NCI-H748 treated with DMSO at 0.1 percent for 48 hours (cell line): ENCODE measurements around the gene CHD9NB.

Experiments
- DNase-seq: peaks from one replicate; lab custom pipeline; 2025; lab: John Stamatoyannopoulos, UW

Gene CHD9NB

DNA sequence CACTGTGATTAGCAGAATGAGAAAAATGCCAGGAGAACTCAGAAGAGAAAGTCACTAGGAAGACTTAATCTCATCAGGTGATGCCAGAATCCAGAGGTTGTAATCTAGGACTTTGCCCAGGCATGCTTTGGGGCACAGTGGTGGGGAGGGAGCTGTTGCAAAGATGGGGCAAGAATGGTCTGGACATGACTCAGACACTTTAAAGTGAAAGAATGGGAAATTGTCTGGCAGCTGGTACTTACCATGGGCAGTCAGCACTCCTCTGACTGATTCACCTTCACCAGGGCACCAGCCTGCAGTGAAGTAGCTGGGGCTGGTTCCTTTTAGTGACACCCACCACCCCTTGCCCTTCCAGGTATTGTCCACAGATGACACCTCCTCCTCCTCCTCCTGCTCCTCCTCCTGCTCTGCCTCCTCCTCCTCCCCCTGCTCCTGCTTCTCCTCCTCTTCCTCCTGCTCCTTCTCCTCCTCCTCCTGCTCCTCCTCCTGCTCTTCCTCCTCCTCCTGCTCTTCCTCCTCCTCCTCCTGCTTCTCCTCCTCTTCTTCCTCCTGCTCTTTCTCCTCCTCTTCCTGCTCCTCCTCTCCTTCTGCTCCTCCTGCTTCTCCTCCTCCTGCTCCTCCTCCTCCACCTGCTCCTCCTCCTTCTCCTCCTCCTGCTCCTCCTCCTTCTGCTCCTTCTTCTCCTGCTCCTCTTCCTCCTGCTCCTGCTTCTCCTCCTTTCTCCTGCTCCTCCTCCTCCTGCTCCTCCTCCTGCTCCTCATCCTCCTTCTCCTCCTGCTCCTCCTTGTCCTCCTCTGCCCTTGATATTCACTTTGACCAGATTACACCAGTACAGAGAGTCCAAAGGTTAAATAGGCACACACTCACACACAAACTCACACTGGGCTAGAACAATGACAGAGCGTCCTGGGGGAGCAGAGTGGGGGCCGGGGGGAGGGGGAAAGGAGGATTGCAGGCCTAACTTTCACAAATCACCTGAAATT, at the start of gene CHD9NB:
CHD9NB (minus strand) TSS at position 379 of the 983 bp plus-strand sequence. CDS start 8,739 bp downstream, outside the sequence.
- no peak for DNase-seq

DNA sequence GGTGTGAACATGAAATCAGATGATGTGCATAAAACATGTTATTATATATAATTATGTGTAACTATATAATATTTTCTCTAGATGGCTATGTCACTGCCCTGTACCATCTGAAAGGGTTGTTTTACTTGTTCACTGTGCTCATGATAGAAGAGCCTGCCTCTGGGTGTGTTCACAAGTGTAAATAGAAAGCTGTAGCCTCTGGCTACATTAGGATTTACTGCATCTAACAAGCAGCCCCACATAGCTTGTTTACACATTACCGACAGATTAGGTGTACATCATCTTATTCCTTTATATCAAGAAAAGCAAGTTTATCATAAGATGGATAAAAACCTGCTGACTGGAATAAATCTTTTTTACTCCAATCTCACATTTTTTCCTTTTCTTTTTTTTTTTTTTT, 48.2 kb upstream of the CHD9NB start:
- no peak for DNase-seq

DNA sequence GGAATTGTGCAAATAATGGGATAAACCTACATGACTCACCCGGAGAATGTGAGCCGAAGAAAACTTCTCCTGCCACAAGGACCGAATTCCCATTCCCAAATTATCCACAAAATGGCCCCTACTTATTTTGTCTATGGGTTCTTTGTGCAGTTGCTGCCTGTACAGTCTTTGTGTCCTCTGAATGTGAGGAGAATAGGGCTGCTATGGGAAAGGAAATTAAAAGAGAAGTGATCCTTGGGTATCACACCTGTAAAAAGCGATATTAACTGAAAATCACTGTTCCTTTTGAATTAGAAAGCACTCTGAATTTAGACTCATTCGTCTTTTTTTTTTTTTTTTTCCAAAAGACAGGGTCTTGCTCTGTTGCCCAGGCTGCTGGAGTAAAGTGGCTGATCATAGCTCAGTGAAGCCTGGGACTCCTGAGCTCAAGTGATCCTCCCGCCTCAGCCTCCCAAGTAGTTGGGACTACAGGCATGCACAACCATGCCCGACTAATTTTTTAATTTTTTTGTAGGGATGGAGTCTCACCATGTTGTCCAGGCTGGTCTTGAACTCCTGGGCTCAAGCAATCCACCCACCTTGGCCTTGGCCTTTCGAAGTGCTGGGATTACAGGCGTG, 47.5 kb upstream of the CHD9NB start:
- no peak for DNase-seq

DNA sequence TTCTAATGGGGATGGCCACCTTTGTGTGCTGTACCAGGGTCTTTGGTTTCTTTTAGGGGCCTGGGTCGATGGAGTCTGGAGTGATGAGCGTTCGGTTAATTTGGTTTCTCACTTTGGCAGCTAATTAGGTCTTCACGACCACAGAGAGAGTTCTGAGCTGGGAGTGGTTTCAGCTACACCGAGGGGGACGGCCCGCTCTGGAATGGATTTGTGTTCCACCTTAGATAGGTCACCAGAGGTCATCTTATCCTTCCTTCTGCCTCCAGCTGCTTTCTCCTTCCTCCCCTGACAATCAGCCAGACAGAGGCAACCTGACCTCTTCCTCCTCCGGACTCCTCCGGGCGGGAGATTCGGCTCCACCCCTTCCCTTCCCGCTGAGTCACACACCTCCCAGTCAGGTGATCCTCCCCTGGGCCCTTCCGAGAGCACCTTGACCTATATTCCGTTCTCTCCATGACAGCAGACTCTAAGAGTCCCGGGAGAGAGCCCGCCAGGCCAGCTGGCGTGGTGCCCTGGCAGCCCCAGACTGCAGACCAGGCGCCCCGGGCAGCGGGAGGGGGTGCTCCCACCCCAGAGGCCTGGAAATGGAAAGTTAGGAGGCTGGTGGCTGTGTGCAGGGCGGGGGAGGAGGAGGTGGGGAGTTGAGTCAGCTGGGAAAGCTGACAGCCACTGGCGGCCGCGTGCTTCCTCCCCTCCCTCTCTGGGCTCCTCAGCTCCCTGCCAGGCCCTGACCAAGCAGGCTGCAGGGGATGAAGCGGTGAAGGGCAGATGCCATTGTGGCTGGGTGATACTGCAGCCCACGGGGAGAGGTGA, 46.8 kb upstream of the CHD9NB start:
- DNase-seq = peak; percentile 26

DNA sequence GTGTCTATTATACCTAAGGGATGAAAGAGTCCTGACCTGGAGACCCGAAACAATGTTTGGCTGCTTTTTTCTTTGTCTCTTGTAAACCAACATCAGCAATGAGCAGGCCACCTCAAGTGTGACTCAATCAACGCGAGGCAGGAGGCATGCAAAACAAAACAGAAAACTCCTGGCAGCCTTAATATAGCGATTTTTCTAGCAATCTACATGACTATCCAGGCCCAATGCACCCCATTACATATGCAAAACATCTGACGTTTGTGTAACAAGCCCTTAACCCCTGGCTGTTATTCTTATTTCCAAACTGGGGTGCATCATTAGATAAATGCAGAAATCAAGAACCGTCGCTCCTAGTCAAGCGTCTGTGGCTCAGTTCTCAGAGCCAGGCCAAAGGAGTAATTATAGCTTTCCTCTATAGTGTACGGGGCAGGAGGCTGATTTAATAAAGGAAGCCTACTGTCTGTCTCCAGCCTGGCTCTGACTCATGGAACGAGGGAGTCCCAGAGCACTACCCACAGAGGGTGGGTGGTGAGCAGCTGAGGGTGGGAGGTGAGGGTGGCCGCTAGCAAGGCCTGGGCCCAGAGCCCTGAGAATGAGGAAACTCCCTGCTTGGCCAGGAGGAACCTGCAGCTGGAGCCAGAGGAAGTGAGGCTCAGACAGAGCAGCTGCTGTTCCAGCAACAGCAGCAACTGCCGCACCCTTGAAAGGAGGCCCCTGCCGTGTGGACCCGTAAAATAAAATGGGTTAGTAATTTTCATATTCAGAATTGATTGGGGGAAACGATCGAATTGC, 46.0 kb upstream of the CHD9NB start:
- no peak for DNase-seq

DNA sequence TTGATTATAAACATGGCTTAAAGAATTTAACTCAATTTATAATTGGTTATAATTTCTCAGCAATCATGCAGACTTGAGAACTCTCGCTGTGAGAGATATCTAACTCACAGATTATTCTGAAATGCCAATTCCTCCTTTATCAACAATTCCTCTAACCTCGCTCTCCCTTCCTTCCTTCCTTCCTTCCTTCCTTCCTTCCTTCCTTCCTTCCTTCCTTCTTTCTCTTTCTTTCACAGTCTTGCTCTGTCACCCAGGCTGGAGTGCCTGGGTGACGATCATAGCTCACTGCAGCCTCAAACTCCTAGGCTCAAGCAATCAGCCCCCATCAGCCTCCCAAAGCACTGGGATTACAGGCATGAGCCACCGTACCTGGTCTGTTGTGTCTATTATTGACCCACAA, 44.5 kb upstream of the CHD9NB start:
- no peak for DNase-seq

DNA sequence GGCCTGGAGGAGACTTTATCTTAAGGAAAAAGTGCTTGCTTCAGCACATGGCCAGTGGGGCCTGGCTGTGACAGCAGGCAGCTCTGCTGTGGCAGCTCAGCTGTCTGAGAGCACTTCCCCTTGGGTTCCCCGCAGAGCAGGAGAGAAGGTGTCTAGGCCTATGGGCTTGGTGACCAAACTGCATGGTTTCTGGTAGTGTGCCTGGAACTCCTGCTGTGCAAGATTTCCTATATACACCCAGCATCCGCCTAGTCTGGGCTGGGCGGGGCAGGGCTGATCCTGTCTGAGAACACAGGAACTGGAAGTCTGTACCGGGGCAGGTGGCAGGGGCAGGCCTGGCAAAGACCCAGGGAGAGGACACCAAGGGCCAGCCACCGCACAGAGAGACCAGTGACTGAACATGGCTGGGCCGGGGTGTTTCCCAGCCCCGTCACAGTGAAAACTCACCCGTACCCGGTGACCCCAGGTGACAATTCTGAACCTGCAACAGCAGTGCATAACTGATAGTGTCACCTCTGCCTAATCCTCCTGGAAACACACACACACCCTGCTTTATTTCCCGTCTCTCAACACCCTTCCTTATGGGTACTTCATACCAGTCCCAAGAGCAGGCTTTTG, 41.4 kb upstream of the CHD9NB start:
- no peak for DNase-seq

DNA sequence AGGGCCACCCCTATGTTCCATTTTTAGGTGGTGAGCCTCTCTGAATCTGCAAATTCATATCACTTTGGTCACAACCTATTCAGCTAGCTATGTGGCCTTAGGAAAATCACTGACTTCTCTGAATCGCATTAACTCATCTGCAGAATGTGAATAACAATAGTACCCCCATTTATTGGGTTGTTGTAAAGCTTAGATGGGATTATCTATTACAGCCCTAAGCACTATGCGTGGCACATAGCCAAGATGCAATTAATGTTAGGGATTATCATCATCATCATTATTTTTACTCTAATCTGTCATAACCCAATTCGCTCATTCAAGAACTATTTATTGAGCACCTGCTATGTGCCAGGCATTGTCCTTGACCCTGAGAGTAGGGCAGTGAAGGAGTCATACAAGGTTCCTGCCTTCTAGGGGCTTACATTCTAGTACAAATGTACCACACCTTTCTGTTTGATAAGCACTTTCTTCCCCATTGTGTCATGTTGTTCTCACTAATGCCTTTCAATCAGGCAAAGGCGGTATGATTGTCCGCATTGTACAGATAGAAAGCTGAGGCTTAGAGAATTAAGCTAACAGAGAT, 40.6 kb upstream of the CHD9NB start:
- DNase-seq = no peak

GRCh38 chr16:53092284-53092683, 39.6 kb upstream of the CHD9NB start:
- no peak for DNase-seq

GRCh38 chr16:53091466-53092211, 38.9 kb upstream of the CHD9NB start:
- no peak for DNase-seq

- DNase-seq = no peak
Observed at GRCh38 chr16:53090591-53091411, 38.1 kb upstream of the CHD9NB start.

DNA sequence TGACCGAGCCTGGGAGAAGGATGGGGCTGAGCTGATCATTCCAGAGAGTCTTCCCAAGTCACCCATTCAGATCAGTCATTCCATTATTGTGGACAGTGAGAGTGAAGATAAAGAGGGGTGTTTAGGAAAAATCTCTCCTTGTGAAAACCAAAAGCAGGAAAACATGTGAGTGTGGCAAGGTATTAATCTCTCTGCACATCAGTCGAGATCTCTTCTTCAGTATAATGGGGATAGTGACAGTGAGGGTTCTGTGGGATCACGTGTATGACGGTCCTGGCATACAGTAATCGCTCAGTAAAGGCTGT, 37.5 kb upstream of the CHD9NB start:
- DNase-seq = no peak

DNA sequence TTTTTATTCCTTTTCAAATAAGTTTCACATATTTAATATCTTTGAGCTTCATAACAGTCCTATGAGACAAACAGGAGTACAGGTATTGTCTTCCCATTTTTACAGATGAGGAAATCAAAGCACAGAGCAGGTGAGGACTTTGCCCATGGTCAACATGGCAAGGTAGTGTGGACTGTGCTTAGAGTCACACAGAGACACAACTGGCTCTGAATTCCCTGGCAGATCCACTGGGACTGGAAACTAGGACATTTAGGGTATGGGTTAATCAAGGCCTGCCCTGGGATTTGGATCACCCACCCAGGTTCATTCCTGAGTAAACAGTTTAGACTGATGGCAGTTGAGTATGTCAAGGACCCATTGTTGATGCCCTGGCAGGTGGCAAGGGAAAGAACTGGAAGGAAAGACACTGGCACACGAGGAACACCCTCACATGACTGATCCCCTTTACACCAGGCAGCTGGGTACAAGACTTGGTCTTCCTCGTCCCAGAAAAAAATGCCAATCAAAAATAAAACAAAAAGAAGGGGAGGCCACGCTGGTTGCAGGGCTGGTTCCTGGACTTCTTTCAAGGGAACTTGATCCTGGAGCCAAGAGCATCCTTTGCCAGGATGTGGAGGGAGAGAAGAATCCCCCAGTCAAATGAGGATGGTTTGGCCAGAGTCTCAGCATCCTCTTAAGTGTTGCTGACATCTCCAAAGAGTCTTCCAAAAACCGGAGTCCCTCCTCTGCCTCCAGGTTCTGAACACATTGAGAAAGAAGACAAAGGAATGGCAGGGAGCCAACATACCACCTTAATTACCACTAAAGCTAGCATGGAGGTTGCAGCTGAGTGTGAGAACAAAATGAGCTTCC, 37.0 kb upstream of the CHD9NB start:
- DNase-seq = no peak

GRCh38 chr16:53087101-53087500, 34.4 kb upstream of the CHD9NB start:
- no peak for DNase-seq

DNA sequence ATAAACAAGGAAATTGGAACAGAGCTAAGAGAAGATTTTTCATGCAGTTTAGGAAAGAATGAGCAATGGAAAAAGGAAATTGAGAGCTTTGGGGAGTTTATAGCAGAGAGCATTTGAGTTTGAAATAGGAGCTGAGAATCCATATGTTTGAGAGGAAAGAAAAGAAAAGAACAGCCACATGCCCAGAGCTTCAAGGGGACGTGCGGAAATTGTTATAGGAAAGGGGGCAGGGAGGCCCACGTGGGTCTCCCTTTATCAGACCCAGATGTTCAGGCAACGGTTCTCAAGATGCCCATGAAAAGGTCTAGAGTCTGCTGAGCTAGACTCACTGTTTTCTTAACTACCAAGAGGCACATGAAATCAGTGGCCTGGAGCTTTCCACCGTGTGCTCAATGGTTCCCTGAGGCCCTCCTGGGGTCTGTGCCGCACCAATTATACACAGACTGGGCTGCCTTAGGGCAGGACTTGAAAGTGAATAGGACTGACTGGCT, 33.3 kb upstream of the CHD9NB start:
- no peak for DNase-seq

- no peak for DNase-seq
Observed at GRCh38 chr16:53085369-53085843, 32.7 kb upstream of the CHD9NB start.

- no peak for DNase-seq
Observed at GRCh38 chr16:53084746-53085334, 32.1 kb upstream of the CHD9NB start.

GRCh38 chr16:53084141-53084541, 31.4 kb upstream of the CHD9NB start:
- DNase-seq = no peak
